ENCODE results near the gene MSANTD2.
A peak's percentile ranks its signal among the peaks of the same experiment; 100 is the strongest.

The MSANTD2 gene

GRCh38 chr11:124814739-124815138 lies 14.5 kb upstream of the MSANTD2 start:
- Histone ChIP-seq H3K9me3 (ENCODE audit: control insufficient read depth, low read length) (peaks cover 3% of the 10 kb centered on the region), H3K4me3 (ENCODE audit: low read length) (no peak overlapping the region), H3K27me3 (replicated peaks; ENCODE audit: control insufficient read depth, insufficient read depth, low read length) (peaks cover 23% of the 10 kb centered on the region), H3K4me1 (ENCODE audit: control insufficient read depth, insufficient read depth, low read length) (peaks cover 11% of the 10 kb centered on the region), H3K36me3 (ENCODE audit: control insufficient read depth, insufficient read depth, low read length, severe bottlenecking) (no peaks in the 10 kb centered on the region), H3K9ac (ENCODE audit: low read length) (no peak overlapping the region)
- DNase-seq (ENCODE audit: low read depth): no peak

- peaks cover 11% of the 10 kb centered on the region for H3K4me1 ChIP-seq (ENCODE audit: control insufficient read depth, insufficient read depth, low read length)
- no peak overlapping the region for H3K4me3 ChIP-seq (ENCODE audit: low read length)
- H3K9me3 ChIP-seq (ENCODE audit: control insufficient read depth, low read length): peaks cover 1% of the 10 kb centered on the region
- H3K9ac ChIP-seq (ENCODE audit: low read length): no peak overlapping the region
- H3K36me3 ChIP-seq (ENCODE audit: control insufficient read depth, insufficient read depth, low read length, severe bottlenecking): no peaks in the 10 kb centered on the region
- DNase-seq (ENCODE audit: low read depth): peak; percentile 15
- peaks cover 12% of the 10 kb centered on the region for H3K27me3 ChIP-seq (replicated peaks; ENCODE audit: control insufficient read depth, insufficient read depth, low read length)
These were observed 12.7 kb upstream of the MSANTD2 start for GRCh38 chr11:124812876-124813275.

DNA sequence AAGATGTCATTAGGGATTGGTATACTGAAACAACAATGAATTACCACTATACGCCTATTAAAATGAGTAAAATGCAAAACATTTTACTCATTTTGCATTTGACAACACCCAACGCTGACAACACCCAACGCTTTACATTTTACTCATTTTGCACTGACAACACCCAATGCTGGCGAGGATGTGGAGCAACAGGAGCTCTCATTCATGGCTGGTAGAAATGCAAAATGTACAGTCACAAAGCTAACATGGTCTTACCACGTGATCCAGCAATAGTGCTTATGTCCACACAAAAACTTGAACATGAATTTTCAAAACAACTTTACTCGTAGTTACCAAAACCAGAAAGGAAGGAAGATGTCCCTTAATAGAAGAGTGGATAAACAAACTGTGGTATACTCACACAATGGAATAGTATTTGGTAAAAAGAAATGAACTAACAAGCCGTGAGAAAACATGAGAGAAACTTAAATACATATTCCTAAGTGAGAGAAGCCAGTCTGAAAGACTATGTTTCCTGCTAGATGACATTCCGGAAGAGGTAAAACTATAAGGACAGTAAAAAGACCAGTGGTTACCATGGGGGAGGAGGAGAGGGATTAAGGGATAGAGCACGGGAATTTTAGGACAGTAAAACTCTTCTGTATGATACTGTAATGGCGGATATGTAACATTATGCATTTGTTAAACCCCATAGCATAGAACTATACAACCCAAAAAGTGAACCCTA lies 11.4 kb upstream of the MSANTD2 start:
- no peak for DNase-seq (ENCODE audit: low read depth)
- H3K9me3 ChIP-seq (ENCODE audit: control insufficient read depth, low read length): no peaks in the 10 kb centered on the region
- H3K27me3 ChIP-seq (replicated peaks; ENCODE audit: control insufficient read depth, insufficient read depth, low read length): no peaks in the 10 kb centered on the region
- no peak overlapping the region for H3K9ac ChIP-seq (ENCODE audit: low read length)
- H3K4me1 ChIP-seq (ENCODE audit: control insufficient read depth, insufficient read depth, low read length): peaks cover 11% of the 10 kb centered on the region
- no peaks in the 10 kb centered on the region for H3K36me3 ChIP-seq (ENCODE audit: control insufficient read depth, insufficient read depth, low read length, severe bottlenecking)
- no peak overlapping the region for H3K4me3 ChIP-seq (ENCODE audit: low read length)

DNA sequence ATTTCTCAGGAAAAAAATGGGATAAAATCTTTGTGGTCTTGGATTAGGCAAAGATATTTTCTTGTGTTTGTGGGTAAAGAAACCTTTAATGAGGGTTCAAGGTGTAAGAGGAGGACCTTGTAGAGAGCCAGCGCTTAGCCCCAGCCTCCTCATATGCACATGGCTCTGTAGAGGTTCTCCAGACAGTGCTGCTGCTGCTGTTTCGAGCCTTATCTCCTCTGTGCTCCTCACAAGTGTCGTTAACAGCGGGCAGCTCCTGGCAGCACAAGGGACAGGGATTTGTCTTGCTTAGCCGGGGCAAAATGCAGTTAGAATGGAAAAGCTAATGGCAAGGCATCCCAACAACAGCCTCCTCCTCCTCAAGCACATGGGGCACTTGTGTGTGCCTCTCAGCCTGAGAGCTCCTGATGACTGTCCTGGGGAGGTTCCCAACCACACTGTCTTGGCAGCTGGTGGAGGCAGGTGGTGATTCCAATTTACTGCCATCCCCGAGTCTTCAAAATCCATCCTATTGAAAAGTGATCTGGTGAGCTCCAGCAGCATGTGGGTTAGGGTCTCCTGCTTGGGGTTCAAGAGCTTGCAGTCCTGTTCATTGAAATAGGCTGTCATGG lies 7.6 kb upstream of the MSANTD2 start:
- Histone ChIP-seq H3K9ac (ENCODE audit: low read length) (no peak overlapping the region), H3K36me3 (ENCODE audit: control insufficient read depth, insufficient read depth, low read length, severe bottlenecking) (no peaks in the 10 kb centered on the region), H3K4me3 (ENCODE audit: low read length) (no peak overlapping the region), H3K27me3 (replicated peaks; ENCODE audit: control insufficient read depth, insufficient read depth, low read length) (no peaks in the 10 kb centered on the region), H3K4me1 (ENCODE audit: control insufficient read depth, insufficient read depth, low read length) (peaks cover 5% of the 10 kb centered on the region), H3K9me3 (ENCODE audit: control insufficient read depth, low read length) (no peaks in the 10 kb centered on the region)
- DNase-seq (ENCODE audit: low read depth): no peak

GRCh38 chr11:124807201-124807600 lies 7.0 kb upstream of the MSANTD2 start:
- Histone ChIP-seq H3K9ac (ENCODE audit: low read length) (no peak overlapping the region), H3K4me3 (ENCODE audit: low read length) (no peak overlapping the region)

GRCh38 chr11:124804884-124805283 lies 4.7 kb upstream of the MSANTD2 start:
- Histone ChIP-seq H3K27me3 (replicated peaks; ENCODE audit: control insufficient read depth, insufficient read depth, low read length) (no peaks in the 10 kb centered on the region), H3K4me1 (ENCODE audit: control insufficient read depth, insufficient read depth, low read length) (peaks cover 15% of the 10 kb centered on the region), H3K4me3 (ENCODE audit: low read length) (no peak overlapping the region), H3K9me3 (ENCODE audit: control insufficient read depth, low read length) (no peaks in the 10 kb centered on the region), H3K36me3 (ENCODE audit: control insufficient read depth, insufficient read depth, low read length, severe bottlenecking) (no peaks in the 10 kb centered on the region), H3K9ac (ENCODE audit: low read length) (no peak overlapping the region)
- no peak for DNase-seq (ENCODE audit: low read depth)

More at GRCh38 chr11:124807201-124807600, 7.0 kb upstream of the MSANTD2 start:
- DNase-seq (ENCODE audit: low read depth): no peak
- Histone ChIP-seq H3K36me3 (ENCODE audit: control insufficient read depth, insufficient read depth, low read length, severe bottlenecking) (no peaks in the 10 kb centered on the region), H3K27me3 (replicated peaks; ENCODE audit: control insufficient read depth, insufficient read depth, low read length) (no peaks in the 10 kb centered on the region), H3K4me1 (ENCODE audit: control insufficient read depth, insufficient read depth, low read length) (peaks cover under 1% of the 10 kb centered on the region), H3K9me3 (ENCODE audit: control insufficient read depth, low read length) (no peaks in the 10 kb centered on the region)

- H3K27me3 ChIP-seq (replicated peaks; ENCODE audit: control insufficient read depth, insufficient read depth, low read length): no peaks in the 10 kb centered on the region
- no peaks in the 10 kb centered on the region for H3K9me3 ChIP-seq (ENCODE audit: control insufficient read depth, low read length)
- H3K4me3 ChIP-seq (ENCODE audit: low read length): peak overlapping the region; percentile 88
- H3K36me3 ChIP-seq (ENCODE audit: control insufficient read depth, insufficient read depth, low read length, severe bottlenecking): no peaks in the 10 kb centered on the region
- peak overlapping the region; percentile 93 for H3K9ac ChIP-seq (ENCODE audit: low read length)
- peak; percentile 60 for DNase-seq (ENCODE audit: low read depth)
- peaks cover 25% of the 10 kb centered on the region for H3K4me1 ChIP-seq (ENCODE audit: control insufficient read depth, insufficient read depth, low read length)
These were observed 1.6 kb upstream of the MSANTD2 start for GRCh38 chr11:124801636-124802312.

- peak; percentile 59 for DNase-seq (ENCODE audit: low read depth)
- H3K4me3 ChIP-seq (ENCODE audit: low read length): peak overlapping the region; percentile 88
- peak overlapping the region; percentile 93 for H3K9ac ChIP-seq (ENCODE audit: low read length)
- no peaks in the 10 kb centered on the region for H3K27me3 ChIP-seq (replicated peaks; ENCODE audit: control insufficient read depth, insufficient read depth, low read length)
- no peaks in the 10 kb centered on the region for H3K9me3 ChIP-seq (ENCODE audit: control insufficient read depth, low read length)
- H3K36me3 ChIP-seq (ENCODE audit: control insufficient read depth, insufficient read depth, low read length, severe bottlenecking): no peaks in the 10 kb centered on the region
- peaks cover 25% of the 10 kb centered on the region for H3K4me1 ChIP-seq (ENCODE audit: control insufficient read depth, insufficient read depth, low read length)
These were observed 808 bp upstream of the MSANTD2 start for GRCh38 chr11:124801014-124801413.

GRCh38 chr11:124799348-124800225 lies 619 bp downstream of the MSANTD2 start:
- Histone ChIP-seq H3K9ac (ENCODE audit: low read length) (peak overlapping the region; percentile 93), H3K4me3 (ENCODE audit: low read length) (peak overlapping the region; percentile 88), H3K36me3 (ENCODE audit: control insufficient read depth, insufficient read depth, low read length, severe bottlenecking) (no peaks in the 10 kb centered on the region), H3K9me3 (ENCODE audit: control insufficient read depth, low read length) (no peaks in the 10 kb centered on the region), H3K27me3 (replicated peaks; ENCODE audit: control insufficient read depth, insufficient read depth, low read length) (no peaks in the 10 kb centered on the region), H3K4me1 (ENCODE audit: control insufficient read depth, insufficient read depth, low read length) (peaks cover 25% of the 10 kb centered on the region)
- peak; percentile 68 for DNase-seq (ENCODE audit: low read depth)

DNA sequence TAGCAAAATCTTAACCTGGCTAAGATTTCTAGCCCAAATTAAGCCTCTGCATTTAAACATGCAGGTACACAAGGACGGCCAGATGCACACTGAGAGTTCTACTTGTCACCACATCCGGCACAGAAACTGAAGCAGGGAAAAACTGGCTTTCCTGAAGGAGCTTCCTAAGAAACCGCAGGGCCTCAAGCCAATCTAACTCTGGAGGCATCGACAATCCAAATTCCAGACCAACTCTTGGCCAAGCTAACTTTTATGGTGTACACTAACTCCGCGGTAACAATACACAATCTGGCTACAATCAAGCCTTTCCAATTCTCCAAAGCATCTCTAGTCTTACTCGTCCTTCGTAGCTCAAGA lies 1.2 kb downstream of the MSANTD2 start:
- H3K4me3 ChIP-seq (ENCODE audit: low read length): peak overlapping the region; percentile 88
- H3K9me3 ChIP-seq (ENCODE audit: control insufficient read depth, low read length): no peaks in the 10 kb centered on the region
- H3K36me3 ChIP-seq (ENCODE audit: control insufficient read depth, insufficient read depth, low read length, severe bottlenecking): no peaks in the 10 kb centered on the region
- peaks cover 25% of the 10 kb centered on the region for H3K4me1 ChIP-seq (ENCODE audit: control insufficient read depth, insufficient read depth, low read length)
- DNase-seq (ENCODE audit: low read depth): peak; percentile 67
- no peaks in the 10 kb centered on the region for H3K27me3 ChIP-seq (replicated peaks; ENCODE audit: control insufficient read depth, insufficient read depth, low read length)
- peak overlapping the region; percentile 93 for H3K9ac ChIP-seq (ENCODE audit: low read length)

DNA sequence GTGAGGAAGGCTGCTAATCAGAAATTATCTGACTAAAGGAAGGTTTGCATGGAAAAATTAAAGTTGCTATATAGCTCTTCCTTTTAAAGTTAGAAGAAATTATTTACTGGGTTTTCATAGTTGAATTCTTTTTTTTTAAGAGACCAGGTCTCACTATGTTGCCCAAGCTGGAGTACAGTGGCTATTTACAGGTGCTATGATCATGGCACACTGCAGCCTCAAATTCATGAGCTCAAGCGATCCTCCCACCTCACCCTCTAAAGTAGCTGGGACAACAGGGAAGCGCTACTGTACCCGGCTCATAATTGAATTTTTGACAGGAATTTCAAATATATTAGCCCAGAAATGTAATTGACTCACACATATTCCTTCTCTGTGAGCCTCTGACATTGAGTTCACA lies 3.9 kb downstream of the MSANTD2 start:
- no peaks in the 10 kb centered on the region for H3K36me3 ChIP-seq (ENCODE audit: control insufficient read depth, insufficient read depth, low read length, severe bottlenecking)
- DNase-seq (ENCODE audit: low read depth): no peak
- H3K9me3 ChIP-seq (ENCODE audit: control insufficient read depth, low read length): no peaks in the 10 kb centered on the region
- peaks cover 32% of the 10 kb centered on the region for H3K4me1 ChIP-seq (ENCODE audit: control insufficient read depth, insufficient read depth, low read length)
- H3K27me3 ChIP-seq (replicated peaks; ENCODE audit: control insufficient read depth, insufficient read depth, low read length): no peaks in the 10 kb centered on the region
- no peak overlapping the region for H3K4me3 ChIP-seq (ENCODE audit: low read length)
- H3K9ac ChIP-seq (ENCODE audit: low read length): no peak overlapping the region
